Measurements from ENCODE around the gene FAF2.

Gene FAF2

GRCh38 chr5:176521286-176521685 lies 73.1 kb downstream of the FAF2 start:
- DNase-seq: no peak
- H3K36me3 ChIP-seq: no peaks in the 10 kb centered on the region
- no peaks in the 10 kb centered on the region for H3K27me3 ChIP-seq (ENCODE audit: insufficient read depth, low read depth, severe bottlenecking)
- TF ChIP-seq CTCF (IDR thresholded peaks at IDR 0.05; ENCODE audit: low read depth, low read length): no peak
- H3K27ac ChIP-seq: no peak overlapping the region
- no peaks in the 10 kb centered on the region for H3K9me3 ChIP-seq (ENCODE audit: severe bottlenecking)
- H3K4me3 ChIP-seq (ENCODE audit: low read depth, low read length): no peak overlapping the region

- DNase-seq: no peak
- Histone ChIP-seq H3K36me3 (peaks cover 3% of the 10 kb centered on the region; the same call in 1 of the 2 replicates), H3K4me3 (ENCODE audit: low read depth, low read length) (no peak overlapping the region), H3K9me3 (ENCODE audit: severe bottlenecking) (no peaks in the 10 kb centered on the region), H3K27me3 (ENCODE audit: insufficient read depth, low read depth, severe bottlenecking) (no peaks in the 10 kb centered on the region), H3K27ac (no peak overlapping the region)
- TF ChIP-seq CTCF (IDR thresholded peaks at IDR 0.05; ENCODE audit: low read depth, low read length): no peak
These were observed 73.6 kb downstream of the FAF2 start for GRCh38 chr5:176521699-176522263.

- no peak for TF ChIP-seq CTCF (IDR thresholded peaks at IDR 0.05; ENCODE audit: low read depth, low read length)
- H3K9me3 ChIP-seq (ENCODE audit: severe bottlenecking): no peaks in the 10 kb centered on the region
These were observed 76.0 kb downstream of the FAF2 start for GRCh38 chr5:176524138-176524537.

GRCh38 chr5:176524987-176525386 lies 76.8 kb downstream of the FAF2 start:
- Histone ChIP-seq H3K27me3 (ENCODE audit: insufficient read depth, low read depth, severe bottlenecking) (no peaks in the 10 kb centered on the region), H3K27ac (no peak overlapping the region), H3K9me3 (ENCODE audit: severe bottlenecking) (no peaks in the 10 kb centered on the region), H3K36me3 (peaks cover 32% of the 10 kb centered on the region), H3K4me3 (ENCODE audit: low read depth, low read length) (no peak overlapping the region)
- no peak for DNase-seq
- no peak for TF ChIP-seq CTCF (IDR thresholded peaks at IDR 0.05; ENCODE audit: low read depth, low read length)

More at GRCh38 chr5:176524138-176524537, 76.0 kb downstream of the FAF2 start:
- H3K27ac ChIP-seq: no peak overlapping the region
- peaks cover 25% of the 10 kb centered on the region for H3K36me3 ChIP-seq
- no peak for DNase-seq
- H3K4me3 ChIP-seq (ENCODE audit: low read depth, low read length): no peak overlapping the region
- H3K27me3 ChIP-seq (ENCODE audit: insufficient read depth, low read depth, severe bottlenecking): no peaks in the 10 kb centered on the region

- H3K27me3 ChIP-seq (ENCODE audit: insufficient read depth, low read depth, severe bottlenecking): no peaks in the 10 kb centered on the region
- H3K27ac ChIP-seq: no peak overlapping the region
- peaks cover 34% of the 10 kb centered on the region for H3K36me3 ChIP-seq
- no peaks in the 10 kb centered on the region for H3K9me3 ChIP-seq (ENCODE audit: severe bottlenecking)
- DNase-seq: no peak
- no peak for TF ChIP-seq CTCF (IDR thresholded peaks at IDR 0.05; ENCODE audit: low read depth, low read length)
- H3K4me3 ChIP-seq (ENCODE audit: low read depth, low read length): no peak overlapping the region
These were observed 77.5 kb downstream of the FAF2 start for GRCh38 chr5:176525677-176526076.

- Histone ChIP-seq H3K27ac (no peak overlapping the region), H3K9me3 (ENCODE audit: severe bottlenecking) (no peaks in the 10 kb centered on the region), H3K4me3 (ENCODE audit: low read depth, low read length) (no peak overlapping the region), H3K36me3 (peaks cover 41% of the 10 kb centered on the region), H3K27me3 (ENCODE audit: insufficient read depth, low read depth, severe bottlenecking) (no peaks in the 10 kb centered on the region)
- no peak for TF ChIP-seq CTCF (IDR thresholded peaks at IDR 0.05; ENCODE audit: low read depth, low read length)
- DNase-seq: no peak
These were observed 78.3 kb downstream of the FAF2 start for GRCh38 chr5:176526462-176526861.
